Astrocyte of the spinal cord (primary cell): ENCODE results near the gene ARIH2.

ENCODE experiments used
- DNase-seq: peaks from one replicate; pipeline ENCODE4 v3.0.0; 2011; ENCODE audit warnings: low read depth, low spot score
- H3K4me3 ChIP-seq: 2 replicates; pipeline ENCODE4 v1.5.1; 2011; ENCODE audit warnings: low read depth, mild to moderate bottlenecking, low read length, moderate library complexity
- in situ Hi-C: cut with HindIII; loops from 2 replicates; pipeline ENCODE4 v1.10.0; 2017; ENCODE audit warnings: low sequenced_read_pairs
- TF ChIP-seq, protein P1 (sequence below): IDR thresholded peaks from 2 replicates; pipeline ENCODE4 v1.5.1; 2012; ENCODE audit warnings: low read depth, mild to moderate bottlenecking, low read length, inconsistent platforms

The ARIH2 gene

DNA sequence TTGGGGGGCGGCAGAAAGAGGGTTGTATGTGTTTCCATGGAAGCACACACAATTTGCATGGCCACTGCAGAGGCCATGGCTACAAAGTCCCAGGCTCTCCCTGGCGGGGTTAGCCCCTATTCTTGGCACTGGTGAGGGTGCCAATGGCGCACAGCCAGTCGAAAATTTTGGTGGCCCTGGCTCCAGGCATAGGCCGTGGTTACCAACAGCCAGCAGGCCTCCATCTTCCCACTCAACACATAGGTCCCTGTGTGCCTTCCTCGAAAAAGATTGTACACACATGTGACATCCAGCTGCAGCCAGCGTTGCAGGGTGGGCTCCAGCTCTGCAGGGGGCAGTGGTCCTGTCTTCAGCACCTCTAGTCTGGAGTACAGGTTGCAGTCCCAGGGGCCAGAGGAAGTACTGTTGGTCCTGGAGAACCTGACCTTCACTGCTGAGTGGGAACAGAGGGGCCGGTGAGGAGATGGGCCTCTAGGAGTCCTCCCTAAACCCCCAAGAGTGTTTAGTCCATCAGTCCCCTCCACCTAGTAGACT, 78.5 kb downstream of the ARIH2 start:
- no peak for DNase-seq
- in situ Hi-C loops, result no loop called here
- TF ChIP-seq, protein P1, sequence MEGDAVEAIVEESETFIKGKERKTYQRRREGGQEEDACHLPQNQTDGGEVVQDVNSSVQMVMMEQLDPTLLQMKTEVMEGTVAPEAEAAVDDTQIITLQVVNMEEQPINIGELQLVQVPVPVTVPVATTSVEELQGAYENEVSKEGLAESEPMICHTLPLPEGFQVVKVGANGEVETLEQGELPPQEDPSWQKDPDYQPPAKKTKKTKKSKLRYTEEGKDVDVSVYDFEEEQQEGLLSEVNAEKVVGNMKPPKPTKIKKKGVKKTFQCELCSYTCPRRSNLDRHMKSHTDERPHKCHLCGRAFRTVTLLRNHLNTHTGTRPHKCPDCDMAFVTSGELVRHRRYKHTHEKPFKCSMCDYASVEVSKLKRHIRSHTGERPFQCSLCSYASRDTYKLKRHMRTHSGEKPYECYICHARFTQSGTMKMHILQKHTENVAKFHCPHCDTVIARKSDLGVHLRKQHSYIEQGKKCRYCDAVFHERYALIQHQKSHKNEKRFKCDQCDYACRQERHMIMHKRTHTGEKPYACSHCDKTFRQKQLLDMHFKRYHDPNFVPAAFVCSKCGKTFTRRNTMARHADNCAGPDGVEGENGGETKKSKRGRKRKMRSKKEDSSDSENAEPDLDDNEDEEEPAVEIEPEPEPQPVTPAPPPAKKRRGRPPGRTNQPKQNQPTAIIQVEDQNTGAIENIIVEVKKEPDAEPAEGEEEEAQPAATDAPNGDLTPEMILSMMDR, result no peak
- no peak overlapping the region for H3K4me3 ChIP-seq

DNA sequence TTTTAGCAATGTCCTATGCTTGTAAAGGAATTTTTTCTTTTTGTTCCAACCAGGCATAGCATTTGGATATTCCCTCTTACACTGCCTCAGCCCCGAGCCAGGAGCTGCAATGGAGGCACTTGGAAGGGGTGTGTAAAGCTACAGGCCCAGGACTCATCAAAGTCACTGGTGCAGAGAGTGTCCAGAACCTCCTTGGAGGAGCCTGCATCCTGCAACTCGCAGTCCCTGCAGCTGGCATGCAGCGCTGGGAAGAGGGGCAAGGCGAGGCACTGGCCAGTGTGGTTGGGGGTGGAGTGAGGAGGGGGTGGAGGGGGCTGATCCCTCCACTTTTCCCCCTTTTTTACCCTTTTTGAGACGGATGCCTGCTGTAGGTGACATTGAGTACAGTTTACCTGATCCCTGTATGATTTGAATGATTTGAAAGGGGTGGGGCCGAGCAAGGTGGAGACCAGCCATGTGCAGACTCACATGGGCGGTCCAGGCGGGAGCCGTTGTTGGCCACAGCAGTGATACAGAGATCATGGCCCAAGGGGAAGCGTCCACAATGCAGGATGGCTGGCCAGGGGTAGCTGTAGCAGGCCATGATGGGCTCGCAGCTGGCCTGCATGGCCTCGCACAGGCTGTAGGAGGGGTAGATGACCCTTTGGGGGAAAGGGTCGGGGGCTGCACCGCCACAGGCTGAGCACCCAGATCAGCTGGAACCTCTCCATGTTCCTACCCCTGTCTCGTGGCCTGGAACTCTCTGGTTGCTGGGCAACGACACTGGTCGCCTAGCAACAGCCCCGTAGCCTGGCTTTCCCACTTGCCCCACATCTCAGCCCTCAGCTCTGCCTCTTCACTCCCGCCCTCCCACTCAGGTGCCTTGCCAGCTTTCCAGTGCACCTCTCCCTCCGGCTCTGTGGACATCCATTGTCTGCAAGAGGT, 79.3 kb downstream of the ARIH2 start:
- no peak overlapping the region for H3K4me3 ChIP-seq
- in situ Hi-C loops, result no loop called here
- no peak for DNase-seq
- TF ChIP-seq, protein P1, result no peak

DNA sequence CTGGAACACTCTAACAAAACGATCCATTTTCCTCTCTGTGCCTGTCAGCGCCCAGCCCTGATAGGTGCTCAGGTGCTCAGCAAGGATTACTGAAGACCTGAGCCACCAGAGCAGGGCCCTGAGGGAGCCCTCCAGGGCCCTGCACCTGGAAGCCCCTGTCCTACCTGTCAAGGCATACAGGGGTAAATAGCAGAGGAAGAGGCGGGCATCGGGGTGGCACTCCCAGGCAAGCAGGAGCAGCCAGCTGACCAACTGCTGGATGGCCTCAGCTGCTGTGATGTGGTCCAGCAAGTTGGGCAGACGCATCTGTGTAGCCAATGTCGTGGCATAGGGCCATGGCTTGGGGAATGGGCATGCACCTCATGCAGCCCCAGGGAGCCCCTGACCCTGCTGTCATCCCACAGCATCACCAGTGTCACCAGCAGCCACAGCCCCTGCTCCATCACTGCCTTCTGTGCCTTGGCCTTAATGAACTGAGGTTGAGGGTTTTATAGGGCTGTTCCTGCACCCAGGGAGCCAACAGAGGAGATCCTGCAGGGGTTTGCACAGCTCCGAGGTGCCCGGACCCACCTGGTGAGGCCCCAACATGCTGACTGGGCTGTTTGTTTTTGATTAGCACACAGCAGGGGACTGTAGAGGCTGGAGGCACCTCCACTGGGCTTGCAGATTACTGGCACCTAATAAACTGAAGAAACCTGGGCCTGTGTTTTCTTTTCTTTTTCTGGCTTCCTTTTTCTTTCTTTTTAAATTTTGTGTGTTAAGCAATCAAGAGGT, 80.6 kb downstream of the ARIH2 start:
- no peak for DNase-seq
- no peak overlapping the region for H3K4me3 ChIP-seq
- TF ChIP-seq, protein P1, result no peak
- in situ Hi-C loops, result no loop called here

DNA sequence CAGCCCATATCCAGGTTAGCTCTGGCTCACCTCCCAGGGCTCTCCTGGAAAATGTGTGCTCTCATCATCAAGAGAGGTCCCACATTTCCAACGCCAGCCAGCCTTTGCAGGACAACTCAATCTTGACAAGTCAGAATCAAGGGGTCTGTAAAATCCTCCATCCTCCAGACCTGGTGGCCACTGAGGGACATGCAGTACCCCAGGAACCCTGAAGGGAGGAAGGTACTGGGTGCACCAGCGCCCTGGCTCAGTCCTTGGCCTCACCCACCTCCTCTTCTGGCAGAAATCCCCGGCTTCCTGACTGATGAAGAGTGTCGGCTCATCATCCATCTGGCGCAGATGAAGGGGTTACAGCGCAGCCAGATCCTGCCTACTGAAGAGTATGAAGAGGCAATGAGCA, 82.5 kb downstream of the ARIH2 start:
- DNase-seq, result no peak
- in situ Hi-C loops, result no loop called here
- TF ChIP-seq, protein P1, result no peak
- no peak overlapping the region for H3K4me3 ChIP-seq

DNA sequence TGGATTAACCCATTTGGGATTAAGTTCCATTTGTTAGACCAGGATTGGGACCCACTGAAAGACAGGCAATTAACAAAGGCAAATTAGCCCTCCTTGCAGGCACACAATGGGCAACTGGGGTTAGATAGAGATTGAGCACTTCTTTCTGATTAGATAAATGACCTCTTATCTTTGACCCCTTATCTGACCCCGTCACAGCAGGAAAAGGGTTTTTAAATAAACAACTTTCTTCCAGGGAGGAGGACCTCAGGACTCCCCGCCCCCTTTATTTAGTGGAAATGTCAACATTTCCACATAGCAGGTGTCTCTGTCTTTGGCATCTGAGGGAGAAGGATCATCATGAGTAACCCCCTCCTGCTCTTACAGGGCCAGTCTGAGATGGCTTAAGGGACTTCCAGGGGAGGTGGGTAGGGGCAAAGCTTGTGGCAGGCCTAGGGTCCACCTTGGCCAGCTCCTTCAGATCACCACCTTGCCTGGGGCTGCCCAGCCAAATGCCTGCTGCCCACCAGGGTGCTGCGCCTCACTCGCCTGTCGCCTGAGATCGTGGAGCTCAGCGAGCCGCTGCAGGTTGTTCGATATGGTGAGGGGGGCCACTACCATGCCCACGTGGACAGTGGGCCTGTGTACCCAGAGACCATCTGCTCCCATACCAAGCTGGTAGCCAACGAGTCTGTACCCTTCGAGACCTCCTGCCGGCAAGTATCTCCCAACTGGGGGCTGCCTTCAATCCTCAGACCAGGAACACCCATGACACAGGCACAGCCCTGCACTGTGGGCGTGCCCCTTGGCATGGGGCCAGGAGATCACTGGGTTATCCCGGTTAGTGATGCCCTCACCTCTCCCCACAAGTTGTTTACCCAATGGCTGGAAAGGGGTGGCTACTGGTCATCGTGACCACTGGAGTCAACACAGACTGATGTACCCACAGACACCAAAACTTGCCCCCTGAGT, 86.0 kb downstream of the ARIH2 start:
- no peak overlapping the region for H3K4me3 ChIP-seq
- in situ Hi-C loops, result no loop called here
- TF ChIP-seq, protein P1, result no peak
- no peak for DNase-seq

DNA sequence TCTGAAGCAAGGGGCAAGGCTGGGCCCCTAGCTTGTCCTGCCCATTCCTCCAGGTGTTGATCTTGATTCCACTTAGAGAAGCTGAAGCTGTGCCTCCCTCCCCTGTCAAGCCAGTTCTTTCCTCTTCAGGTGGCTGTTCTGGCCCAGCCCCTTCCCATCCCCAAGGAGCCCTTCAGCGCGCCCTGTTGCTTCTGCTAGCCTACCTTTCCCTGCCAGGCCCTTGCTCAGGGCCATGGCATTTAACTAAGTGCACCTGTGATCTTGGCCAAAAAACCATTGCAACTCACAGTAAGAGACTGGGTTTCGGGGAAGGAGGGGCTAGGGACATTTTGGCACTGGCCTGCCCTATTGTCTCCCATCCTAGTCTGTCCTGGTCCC, 86.7 kb downstream of the ARIH2 start:
- no peak for DNase-seq
- in situ Hi-C loops, result no loop called here
- H3K4me3 ChIP-seq, result no peak overlapping the region
- TF ChIP-seq, protein P1, result no peak
